Fibroblast of villous mesenchyme (primary cell): ENCODE measurements around the gene AJAP1. TPM values are rescaled to one million over a fixed set of nuclear protein-coding genes. Genes with fewer than 3 reads are reported as not detected.

ENCODE experiments used
- DNase-seq: peaks from one replicate; pipeline ENCODE4 v3.0.0-alpha.2; 2010; ENCODE audit warnings: low read depth
- H3K4me3 ChIP-seq: 2 replicates; pipeline ENCODE4 v1.5.1; 2011; ENCODE audit warnings: low read depth, mild to moderate bottlenecking, low read length
- CTCF ChIP-seq: IDR thresholded peaks from 2 replicates; pipeline ENCODE4 v1.5.1; 2012; ENCODE audit warnings: low read depth, mild to moderate bottlenecking, low read length; ENCODE audit not compliant: insufficient read depth
- total RNA-seq: library from RNA; depleted of rRNA; stranded (reverse); fragments of >200 nt; gene quantifications from 2 replicates; pipeline ENCODE4 v1.2.3, GENCODE V29; 2012

AJAP1 gene
- total RNA-seq, 1 donor: under 0.01 TPM

GRCh38 chr1:4622821-4623220 lies 31.6 kb upstream of the AJAP1 start:
- DNase-seq: no peak
- no peak overlapping the region for H3K4me3 ChIP-seq
- no peak for TF ChIP-seq CTCF

- no peak for DNase-seq
- TF ChIP-seq CTCF: no peak
- no peak overlapping the region for H3K4me3 ChIP-seq
Measured at GRCh38 chr1:4624141-4624715, 30.2 kb upstream of the AJAP1 start.

GRCh38 chr1:4624801-4625200 lies 29.6 kb upstream of the AJAP1 start:
- DNase-seq: no peak
- TF ChIP-seq CTCF: no peak
- no peak overlapping the region for H3K4me3 ChIP-seq

- no peak for TF ChIP-seq CTCF
- no peak overlapping the region for H3K4me3 ChIP-seq
- no peak for DNase-seq
Measured at GRCh38 chr1:4626061-4626460, 28.3 kb upstream of the AJAP1 start.

- H3K4me3 ChIP-seq: no peak overlapping the region
- TF ChIP-seq CTCF: no peak
- no peak for DNase-seq
Measured at GRCh38 chr1:4626560-4627319, 27.7 kb upstream of the AJAP1 start.

- no peak for TF ChIP-seq CTCF
- DNase-seq: no peak
- no peak overlapping the region for H3K4me3 ChIP-seq
Measured at GRCh38 chr1:4627353-4627752, 27.1 kb upstream of the AJAP1 start.
